ENCODE measurements around the gene PSTPIP2. TPM values are rescaled to one million over a fixed set of nuclear protein-coding genes. Genes with fewer than 3 reads are reported as not detected.
"Not testable (repeated sequence)": the region's sequence is repeated elsewhere in the genome, so short reads cannot be mapped to it uniquely, and the experiment has no call there.

PSTPIP2 gene
- total RNA-seq, 1 experiment from 2014 or later: 0.36 TPM

GRCh38 chr18:45984546-45985235 is 87.4 kb downstream of the PSTPIP2 start:
- no peak for DNase-seq (ENCODE audit: low read depth)

GRCh38 chr18:45981821-45982220 is 90.2 kb downstream of the PSTPIP2 start:
- DNase-seq (ENCODE audit: low read depth): no peak

- DNase-seq (ENCODE audit: low read depth): no peak
Observed at GRCh38 chr18:45980229-45980628, 91.8 kb downstream of the PSTPIP2 start.

- no peak for DNase-seq (ENCODE audit: low read depth)
Observed at GRCh38 chr18:45978084-45978483, 94.0 kb downstream of the PSTPIP2 start.

GRCh38 chr18:45976974-45977373 is 95.1 kb downstream of the PSTPIP2 start:
- DNase-seq (ENCODE audit: low read depth): no peak

GRCh38 chr18:45976566-45976965 is 95.5 kb downstream of the PSTPIP2 start:
- no peak for DNase-seq (ENCODE audit: low read depth)

- DNase-seq (ENCODE audit: low read depth): peak; percentile 71
Observed at GRCh38 chr18:45974088-45974536, 97.9 kb downstream of the PSTPIP2 start.

- peak; percentile 90 for DNase-seq (ENCODE audit: low read depth)
Observed at GRCh38 chr18:45967007-45967706, 104.9 kb downstream of the PSTPIP2 start, which contains the start of gene EPG5. TSS of gene EPG5 (minus strand) at chr18:45967329. CDS start at chr18:45967239, 90 bp downstream.

- not testable (repeated sequence) for DNase-seq (ENCODE audit: low read depth)
Observed at GRCh38 chr18:45964913-45965312, 107.1 kb downstream of the PSTPIP2 start.

GRCh38 chr18:45962866-45963265 is 109.2 kb downstream of the PSTPIP2 start:
- peak; percentile 62 for DNase-seq (ENCODE audit: low read depth)

- peak; percentile 80 for DNase-seq (ENCODE audit: low read depth)
Observed at GRCh38 chr18:45962461-45962860, 109.6 kb downstream of the PSTPIP2 start.

GRCh38 chr18:45959484-45959883 is 112.6 kb downstream of the PSTPIP2 start:
- DNase-seq (ENCODE audit: low read depth): not testable (repeated sequence)

- peak; percentile 9 for DNase-seq (ENCODE audit: low read depth)
Observed at GRCh38 chr18:45958730-45959129, 113.3 kb downstream of the PSTPIP2 start.

GRCh38 chr18:45958027-45958426 is 114.0 kb downstream of the PSTPIP2 start:
- DNase-seq (ENCODE audit: low read depth): no peak

- no peak for DNase-seq (ENCODE audit: low read depth)
Observed at GRCh38 chr18:45957100-45957499, 115.0 kb downstream of the PSTPIP2 start.

- peak; percentile 84 for DNase-seq (ENCODE audit: low read depth)
Observed at GRCh38 chr18:45954070-45954934, 117.8 kb downstream of the PSTPIP2 start.

GRCh38 chr18:45951016-45951714 is 120.9 kb downstream of the PSTPIP2 start:
- DNase-seq (ENCODE audit: low read depth): peak; percentile 82

GRCh38 chr18:45945669-45946068 is 126.4 kb downstream of the PSTPIP2 start:
- DNase-seq (ENCODE audit: low read depth): no peak

- DNase-seq (ENCODE audit: low read depth): no peak
Observed at GRCh38 chr18:45940724-45941123, 131.3 kb downstream of the PSTPIP2 start.

GRCh38 chr18:45939236-45939635 is 132.8 kb downstream of the PSTPIP2 start:
- DNase-seq (ENCODE audit: low read depth): no peak

- DNase-seq (ENCODE audit: low read depth): no peak
Observed at GRCh38 chr18:45938488-45938935, 133.5 kb downstream of the PSTPIP2 start.

All from RPMI7951 (cell line).